Stimulated activated CD8-positive, alpha-beta memory T cell treated with anti-CD3 and anti-CD28 coated beads, Interleukin-12 subunit alpha, Interleukin-12 subunit beta, amount 100 ng/mL, for 4 hours (primary cell): ENCODE results near the gene CSE1L.
"Not testable (repeated sequence)": the region's sequence is repeated elsewhere in the genome, so short reads cannot be mapped to it uniquely, and the experiment has no call there.

ENCODE experiments used
- DNase-seq: peaks from one replicate; pipeline ENCODE4 v3.0.0-alpha.2; 2020; ENCODE audit warnings: low read depth

The CSE1L gene

GRCh38 chr20:49132995-49133478 is 86.9 kb downstream of the CSE1L start:
- no peak for DNase-seq

GRCh38 chr20:49133571-49133970 is 87.5 kb downstream of the CSE1L start:
- no peak for DNase-seq

GRCh38 chr20:49134797-49135196 is 88.7 kb downstream of the CSE1L start:
- not testable (repeated sequence) for DNase-seq

- no peak for DNase-seq
These were observed 90.9 kb downstream of the CSE1L start for GRCh38 chr20:49136817-49137571.

- no peak for DNase-seq
These were observed 92.3 kb downstream of the CSE1L start for GRCh38 chr20:49138431-49138830.

- DNase-seq, result no peak
These were observed 94.3 kb downstream of the CSE1L start for GRCh38 chr20:49140411-49140810.

GRCh38 chr20:49140834-49141233 is 94.7 kb downstream of the CSE1L start:
- DNase-seq, result no peak
